Hepatocyte (in vitro differentiated cells): ENCODE data around the gene TUBB1.

ENCODE experiments used
- EZH2 ChIP-seq: fragments of 200-600 bp; sonication (generic); IDR thresholded peaks from 2 replicates; pipeline ENCODE4 v1.6.1; 2016; ENCODE audit warnings: antibody characterized with exemption, mild to moderate bottlenecking, borderline replicate concordance
- EZH2phosphoT487 ChIP-seq: fragments of 200-600 bp; sonication (generic); IDR thresholded peaks from one replicate; pipeline ENCODE4 v1.6.1; 2018; ENCODE audit warnings: antibody characterized with exemption, mild to moderate bottlenecking, low read depth, moderate library complexity; ENCODE audit not compliant: unreplicated experiment, severe bottlenecking
- TF ChIP-seq, protein P1 (sequence below): fragments of 200-600 bp; sonication (generic); IDR thresholded peaks from 2 replicates; pipeline ENCODE4 v1.5.1; 2016; ENCODE audit warnings: antibody characterized with exemption, mild to moderate bottlenecking; ENCODE audit not compliant: poor library complexity

DNA sequence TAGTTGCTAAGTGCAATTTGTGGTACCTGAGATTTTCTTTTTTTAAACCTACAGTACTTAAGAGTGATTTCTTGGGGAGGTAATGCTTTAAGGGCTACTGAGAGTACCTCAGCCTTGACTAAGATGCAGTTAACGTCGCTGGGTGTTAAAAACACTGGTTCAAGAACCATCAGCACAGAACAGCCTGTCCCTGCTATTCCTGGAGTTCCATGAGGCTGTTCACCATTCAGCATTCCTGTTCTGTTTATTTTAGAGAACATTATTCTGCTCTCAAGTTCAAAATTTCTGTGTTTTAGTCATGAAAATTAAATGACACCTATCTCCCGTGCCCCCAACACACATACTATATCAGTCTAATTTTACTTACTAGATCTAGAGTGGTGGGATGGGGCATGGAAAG, 25.1 kb downstream of the TUBB1 start:
- no peak for TF ChIP-seq EZH2phosphoT487
- TF ChIP-seq, protein P1, sequence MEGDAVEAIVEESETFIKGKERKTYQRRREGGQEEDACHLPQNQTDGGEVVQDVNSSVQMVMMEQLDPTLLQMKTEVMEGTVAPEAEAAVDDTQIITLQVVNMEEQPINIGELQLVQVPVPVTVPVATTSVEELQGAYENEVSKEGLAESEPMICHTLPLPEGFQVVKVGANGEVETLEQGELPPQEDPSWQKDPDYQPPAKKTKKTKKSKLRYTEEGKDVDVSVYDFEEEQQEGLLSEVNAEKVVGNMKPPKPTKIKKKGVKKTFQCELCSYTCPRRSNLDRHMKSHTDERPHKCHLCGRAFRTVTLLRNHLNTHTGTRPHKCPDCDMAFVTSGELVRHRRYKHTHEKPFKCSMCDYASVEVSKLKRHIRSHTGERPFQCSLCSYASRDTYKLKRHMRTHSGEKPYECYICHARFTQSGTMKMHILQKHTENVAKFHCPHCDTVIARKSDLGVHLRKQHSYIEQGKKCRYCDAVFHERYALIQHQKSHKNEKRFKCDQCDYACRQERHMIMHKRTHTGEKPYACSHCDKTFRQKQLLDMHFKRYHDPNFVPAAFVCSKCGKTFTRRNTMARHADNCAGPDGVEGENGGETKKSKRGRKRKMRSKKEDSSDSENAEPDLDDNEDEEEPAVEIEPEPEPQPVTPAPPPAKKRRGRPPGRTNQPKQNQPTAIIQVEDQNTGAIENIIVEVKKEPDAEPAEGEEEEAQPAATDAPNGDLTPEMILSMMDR = no peak
- TF ChIP-seq EZH2 = no peak
